K562 (cell line): Measurements from ENCODE around the gene EPHB3. TPM values are rescaled to one million over a fixed set of nuclear protein-coding genes. Genes with fewer than 3 reads are reported as not detected.

Source experiments
- CHD7 ChIP-seq: fragments of 200-600 bp; sonication (generic); IDR thresholded peaks from one replicate; pipeline ENCODE4 v1.6.1; 2012; ENCODE audit warnings: mild to moderate bottlenecking, low read depth, low read length, inconsistent platforms
- ZNF785 ChIP-seq: fragments of 250-450 bp; sonication (Bioruptor Pico); IDR thresholded peaks from 2 replicates; pipeline ENCODE4 v1.4.0; 2020; ENCODE audit warnings: mild to moderate bottlenecking
- polyA plus RNA-seq, 8 experiments: library from polyadenylated mRNA; depleted of rRNA in 4 of 8; stranded (reverse) in 5 of 8; unstranded in 3 of 8; fragments of >200 nt; fragmentation: Nextera tagmentation in 2 of 8; fragmentation: Illumina TruSeq in 1 of 8; extraction: Ambion mirVana in 2 of 8; extraction: Trizol in 1 of 8; gene quantifications; 2 replicates each; pipeline versions ENCODE4 v1.2.1 to v1.2.3, GENCODE V29; 2011 to 2014; ENCODE audit warnings: inconsistent platforms in 1 of 8, missing spikeins in 1 of 8
- total RNA-seq, 7 experiments: library from RNA; depleted of rRNA in 6 of 7; stranded (reverse); fragments of >200 nt in 6 of 7; fragmentation: Illumina TruSeq in 2 of 7; extraction: Trizol in 2 of 7; gene quantifications; 2 replicates each; pipeline versions ENCODE4 v1.2.1 to v1.2.3, GENCODE V29; 2011 to 2021; ENCODE audit warnings: low replicate concordance in 1 of 7

The EPHB3 gene
- total and polyA plus RNA-seq, 9 of the 15 experiments (the other 6 are each of a cell fraction or from before 2014, with no cell fraction given) = not detected

GRCh38 chr3:184626923-184627322 lies 65.3 kb downstream of the EPHB3 start (continued):
- TF ChIP-seq CHD7 (no peak), ZNF785 (CRISPR knock-in tag) (no peak)
